Choroid plexus epithelial cell (primary cell): ENCODE results near the gene NTSR1.

Experiments
- DNase-seq: peaks from one replicate; pipeline ENCODE4 v3.0.0-alpha.2; 2010; ENCODE audit warnings: low read depth
- H3K4me3 ChIP-seq: 2 replicates; pipeline ENCODE4 v1.5.1; 2011; ENCODE audit warnings: low read depth, mild to moderate bottlenecking, control low read depth, low read length, moderate library complexity
- CTCF ChIP-seq: conservative IDR thresholded peaks from 2 replicates; pipeline ENCODE4 v1.5.1; 2011; ENCODE audit warnings: low read depth, mild to moderate bottlenecking, control low read depth, inconsistent platforms, low read length, moderate library complexity

NTSR1 gene

DNA sequence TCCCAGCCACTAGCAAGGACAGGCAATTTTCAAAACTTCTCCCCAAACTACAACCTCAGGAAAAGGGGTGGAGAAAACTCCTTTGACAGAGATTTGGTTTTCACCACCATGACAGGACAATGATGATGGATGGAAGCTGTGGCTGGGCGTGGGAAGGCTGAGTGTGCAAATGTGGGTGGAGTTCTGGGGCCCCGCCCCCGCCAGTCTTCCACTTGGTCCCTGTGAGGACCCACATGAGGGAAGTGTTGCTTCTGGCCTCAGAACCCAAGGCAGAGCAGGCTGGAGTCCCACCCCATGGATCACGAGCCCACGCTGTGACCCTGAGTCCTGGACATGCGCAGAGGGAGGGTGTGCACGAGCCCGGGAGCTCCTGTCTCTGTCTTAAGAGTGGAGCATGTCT, 66.1 kb downstream of the NTSR1 start:
- TF ChIP-seq CTCF: no peak
- no peak overlapping the region for H3K4me3 ChIP-seq
- DNase-seq: no peak

GRCh38 chr20:62775206-62775605, 66.6 kb downstream of the NTSR1 start:
- no peak overlapping the region for H3K4me3 ChIP-seq
- TF ChIP-seq CTCF: no peak
- no peak for DNase-seq

DNA sequence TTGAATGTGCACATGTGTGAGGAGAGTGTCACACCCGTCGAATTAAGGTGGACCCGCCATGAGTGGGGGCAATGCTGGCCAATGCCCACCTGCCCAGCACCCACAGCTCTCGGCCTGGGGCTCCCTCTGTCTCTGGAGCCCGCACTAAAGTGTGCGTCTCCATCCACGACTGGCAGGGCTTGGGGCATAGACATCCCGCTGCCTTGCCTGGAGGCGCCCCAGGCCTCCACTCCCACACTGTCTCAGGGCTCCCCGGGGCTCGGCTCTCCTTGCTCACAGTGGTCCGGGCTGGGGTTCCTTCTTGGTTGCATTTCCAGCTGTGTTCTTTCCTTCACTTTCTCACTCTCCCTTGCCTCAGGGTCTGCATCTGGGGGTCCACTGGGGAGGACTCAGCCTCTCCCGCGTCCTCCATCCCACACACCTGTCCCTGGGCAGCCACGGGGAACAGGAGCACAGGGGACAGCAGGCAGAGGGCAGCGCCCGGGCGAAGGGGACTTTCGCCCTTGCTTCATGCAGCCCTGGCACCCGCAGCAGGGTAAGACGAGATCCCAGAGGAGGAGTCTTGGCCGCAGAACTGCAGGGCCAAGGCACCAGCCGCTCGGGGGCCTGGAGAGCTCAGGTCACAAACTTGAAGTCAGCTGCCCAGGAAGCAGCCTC, 67.5 kb downstream of the NTSR1 start:
- no peak for TF ChIP-seq CTCF
- no peak overlapping the region for H3K4me3 ChIP-seq
- DNase-seq: no peak

- no peak overlapping the region for H3K4me3 ChIP-seq
- TF ChIP-seq CTCF: no peak
- no peak for DNase-seq
Observed at GRCh38 chr20:62776692-62777527, 68.3 kb downstream of the NTSR1 start.

- no peak for TF ChIP-seq CTCF
- no peak overlapping the region for H3K4me3 ChIP-seq
Observed at GRCh38 chr20:62777528-62777830, 68.8 kb downstream of the NTSR1 start.

DNA sequence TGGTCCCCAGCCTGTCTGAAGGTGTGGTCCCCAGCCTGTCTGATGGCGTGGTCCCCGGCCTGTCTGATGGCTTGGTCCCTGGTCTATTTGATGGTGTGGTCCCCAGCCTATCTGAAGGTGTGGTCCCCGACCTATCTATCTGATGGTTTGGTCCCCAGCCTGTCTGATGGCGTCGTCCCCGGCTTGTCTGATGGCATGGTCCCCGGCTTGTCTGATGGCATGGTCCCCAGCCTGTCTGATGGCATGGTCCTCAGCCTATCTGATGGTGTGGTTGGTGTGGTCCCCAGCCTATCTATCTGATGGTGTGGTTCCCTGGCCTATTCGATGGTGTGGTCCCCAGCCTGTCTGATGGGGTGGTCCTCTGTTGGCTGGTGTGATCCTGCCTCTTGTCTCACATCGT, 69.4 kb downstream of the NTSR1 start:
- TF ChIP-seq CTCF: no peak
- H3K4me3 ChIP-seq: no peak overlapping the region
- no peak for DNase-seq

More at GRCh38 chr20:62777528-62777830, 68.8 kb downstream of the NTSR1 start:
- DNase-seq: no peak
